ENCODE measurements around the gene ADARB1. TPM values are rescaled to one million over a fixed set of nuclear protein-coding genes. Genes with fewer than 3 reads are reported as not detected.

The ADARB1 gene
- total RNA-seq, 1 experiment from 2014 or later = 14.1 TPM

DNA sequence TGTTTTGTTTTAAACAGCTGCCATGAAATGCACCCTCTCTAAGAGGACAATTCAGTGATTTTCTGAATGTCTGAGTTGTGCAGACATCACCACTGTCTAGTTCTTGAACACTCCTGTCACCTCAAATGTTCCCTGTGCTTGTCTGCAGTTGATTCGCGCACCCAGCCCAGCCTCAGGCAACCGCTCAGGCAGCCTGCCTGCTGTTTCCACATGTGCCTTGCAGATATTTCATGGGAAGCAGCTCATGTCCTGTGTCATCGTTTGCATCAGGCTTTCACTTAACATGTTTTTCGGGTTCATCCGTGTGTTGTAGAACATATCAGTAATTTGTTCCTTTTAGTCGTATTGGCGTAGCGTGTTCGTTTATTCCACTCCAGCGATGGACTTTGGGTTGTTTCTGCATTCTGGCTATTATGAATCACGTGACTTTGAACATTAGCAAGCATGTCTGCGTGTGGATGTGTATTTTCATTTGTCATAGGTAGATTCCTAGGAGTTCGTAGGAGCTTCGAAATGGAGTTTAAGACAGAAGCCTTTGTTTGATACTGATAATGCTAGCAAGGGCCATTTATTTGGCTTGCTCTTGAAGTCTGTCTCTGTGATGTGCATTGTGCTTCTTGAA, 12.1 kb downstream of the ADARB1 start:
- H3K9me2 ChIP-seq (replicated peaks; ENCODE audit: low read length) = no peaks in the 10 kb centered on the region
- no peak overlapping the region for H3K4me3 ChIP-seq (ENCODE audit: low read length)
- no peaks in the 10 kb centered on the region for H3F3A ChIP-seq (ENCODE audit: low read length, unreplicated experiment)
- no peaks in the 10 kb centered on the region for H4K20me1 ChIP-seq (ENCODE audit: low read length)
- no peaks in the 10 kb centered on the region; the same call in 1 of the 2 replicates for H3K4me1 ChIP-seq (ENCODE audit: insufficient read depth, low read length)
- H2AFZ ChIP-seq (ENCODE audit: low read length) = no peak overlapping the region
- H3K79me2 ChIP-seq (ENCODE audit: low read length) = peaks cover 37% of the 10 kb centered on the region
- no TSS peak for BruUV-seq (replicated peaks)
- CTCF ChIA-PET = no interaction called here
- no peaks in the 10 kb centered on the region for H3K9me3 ChIP-seq (ENCODE audit: low read length)
- H3K27ac ChIP-seq (ENCODE audit: low read length) = no peak overlapping the region
- H3K4me2 ChIP-seq (ENCODE audit: low read length) = no peak overlapping the region
- H3K9ac ChIP-seq (ENCODE audit: low read length) = no peak overlapping the region
- no peak for ATAC-seq
- no peaks in the 10 kb centered on the region for H3K36me3 ChIP-seq (ENCODE audit: low read depth, low read length)
- intact Hi-C loops (cut with micrococcal nuclease) = no loop called here
- DNase-seq = no peak
- TF ChIP-seq EZH2 (IDR thresholded peaks at IDR 0.05; ENCODE audit: low read length, unreplicated experiment) (no peak), EZH2phosphoT487 (IDR thresholded peaks at IDR 0.05; ENCODE audit: borderline replicate concordance, low read length) (no peak)
- TF ChIP-seq, protein P1, sequence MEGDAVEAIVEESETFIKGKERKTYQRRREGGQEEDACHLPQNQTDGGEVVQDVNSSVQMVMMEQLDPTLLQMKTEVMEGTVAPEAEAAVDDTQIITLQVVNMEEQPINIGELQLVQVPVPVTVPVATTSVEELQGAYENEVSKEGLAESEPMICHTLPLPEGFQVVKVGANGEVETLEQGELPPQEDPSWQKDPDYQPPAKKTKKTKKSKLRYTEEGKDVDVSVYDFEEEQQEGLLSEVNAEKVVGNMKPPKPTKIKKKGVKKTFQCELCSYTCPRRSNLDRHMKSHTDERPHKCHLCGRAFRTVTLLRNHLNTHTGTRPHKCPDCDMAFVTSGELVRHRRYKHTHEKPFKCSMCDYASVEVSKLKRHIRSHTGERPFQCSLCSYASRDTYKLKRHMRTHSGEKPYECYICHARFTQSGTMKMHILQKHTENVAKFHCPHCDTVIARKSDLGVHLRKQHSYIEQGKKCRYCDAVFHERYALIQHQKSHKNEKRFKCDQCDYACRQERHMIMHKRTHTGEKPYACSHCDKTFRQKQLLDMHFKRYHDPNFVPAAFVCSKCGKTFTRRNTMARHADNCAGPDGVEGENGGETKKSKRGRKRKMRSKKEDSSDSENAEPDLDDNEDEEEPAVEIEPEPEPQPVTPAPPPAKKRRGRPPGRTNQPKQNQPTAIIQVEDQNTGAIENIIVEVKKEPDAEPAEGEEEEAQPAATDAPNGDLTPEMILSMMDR (conservative IDR thresholded peaks at IDR 0.05; ENCODE audit: low read depth, low read length) = no peak
- POLR2A ChIA-PET (ENCODE audit: unreplicated experiment) = no interaction called here
- H3K27me3 ChIP-seq (ENCODE audit: low read length) = no peaks in the 10 kb centered on the region

DNA sequence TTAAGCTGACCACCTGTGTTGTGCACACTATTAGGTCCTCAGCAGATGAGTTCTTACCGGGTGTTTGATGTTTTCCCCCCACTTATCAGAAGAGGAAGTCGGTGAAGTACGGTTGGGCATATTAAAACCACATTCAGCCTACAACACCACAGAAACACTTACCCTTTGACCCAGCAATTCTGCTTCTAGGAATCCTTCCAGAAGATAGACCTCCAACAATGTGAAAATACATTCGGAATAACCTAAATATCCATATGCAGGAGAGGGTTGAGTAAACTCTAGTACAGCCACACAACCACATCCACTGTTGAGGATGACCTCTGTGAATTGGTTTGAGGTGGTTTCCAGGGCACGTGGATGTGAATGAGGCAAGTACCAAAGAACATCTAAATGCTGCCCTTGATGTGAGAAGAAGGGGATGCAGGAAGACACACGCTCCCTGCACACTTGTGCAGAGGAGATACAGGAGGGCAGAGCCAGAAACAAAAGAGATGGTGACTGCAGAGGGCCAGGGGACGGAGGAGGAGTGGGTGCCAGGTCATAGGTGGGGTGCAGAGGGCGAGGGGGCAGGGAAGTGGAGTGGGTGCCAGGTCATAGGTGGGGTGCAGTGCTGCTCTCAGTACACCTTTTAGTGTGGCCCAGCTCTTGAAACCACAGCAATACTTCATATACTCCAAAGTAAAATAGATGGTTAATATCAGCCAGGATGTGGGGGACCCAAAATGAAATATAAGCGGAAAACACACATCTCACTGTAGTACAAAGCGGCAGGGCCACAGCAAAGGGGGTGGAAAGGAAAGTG, 12.8 kb downstream of the ADARB1 start:
- Histone ChIP-seq H3F3A (ENCODE audit: low read length, unreplicated experiment) (no peaks in the 10 kb centered on the region), H3K79me2 (ENCODE audit: low read length) (peaks cover 39% of the 10 kb centered on the region), H3K9me3 (ENCODE audit: low read length) (no peaks in the 10 kb centered on the region), H3K4me3 (ENCODE audit: low read length) (no peak overlapping the region), H2AFZ (ENCODE audit: low read length) (no peak overlapping the region), H3K9me2 (replicated peaks; ENCODE audit: low read length) (no peaks in the 10 kb centered on the region), H3K27me3 (ENCODE audit: low read length) (no peaks in the 10 kb centered on the region), H4K20me1 (ENCODE audit: low read length) (no peaks in the 10 kb centered on the region), H3K36me3 (ENCODE audit: low read depth, low read length) (no peaks in the 10 kb centered on the region), H3K4me1 (ENCODE audit: insufficient read depth, low read length) (no peaks in the 10 kb centered on the region), H3K9ac (ENCODE audit: low read length) (no peak overlapping the region), H3K4me2 (ENCODE audit: low read length) (no peak overlapping the region), H3K27ac (ENCODE audit: low read length) (no peak overlapping the region)
- no peak for DNase-seq
- no peak for ATAC-seq
- TF ChIP-seq EZH2 (IDR thresholded peaks at IDR 0.05; ENCODE audit: low read length, unreplicated experiment) = no peak
- TF ChIP-seq, protein P1 (conservative IDR thresholded peaks at IDR 0.05; ENCODE audit: low read depth, low read length) = no peak
- TF ChIP-seq EZH2phosphoT487 (IDR thresholded peaks at IDR 0.05; ENCODE audit: borderline replicate concordance, low read length) = no peak
- intact Hi-C loops (cut with micrococcal nuclease) = no loop called here
- BruUV-seq (replicated peaks) = no TSS peak
- ChIA-PET CTCF (no interaction called here), POLR2A (ENCODE audit: unreplicated experiment) (no interaction called here)

DNA sequence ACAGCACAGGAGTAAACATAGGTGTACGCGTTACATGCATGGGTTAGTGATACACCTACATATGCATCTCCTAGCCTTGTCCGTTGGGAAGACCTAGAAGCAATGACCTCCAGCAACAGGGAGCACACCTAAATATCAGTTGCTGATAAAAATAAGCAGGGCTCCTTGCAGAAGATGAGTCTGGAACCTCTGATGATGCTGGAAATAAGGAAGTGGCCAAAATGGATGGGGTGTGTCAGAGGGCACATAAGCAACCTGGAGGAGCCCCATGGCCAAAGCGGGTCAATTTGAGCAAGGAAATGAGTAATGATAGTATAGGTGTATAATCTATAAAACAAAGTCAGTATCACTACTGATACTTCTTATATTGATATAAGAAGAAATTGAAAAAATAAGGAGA, 13.7 kb downstream of the ADARB1 start:
- CTCF ChIA-PET = no interaction called here
- H3K36me3 ChIP-seq (ENCODE audit: low read depth, low read length) = no peaks in the 10 kb centered on the region
- no peak for ATAC-seq

More for the DNA sequence above, 13.7 kb downstream of the ADARB1 start:
- Histone ChIP-seq H3K9me2 (replicated peaks; ENCODE audit: low read length) (no peaks in the 10 kb centered on the region), H3F3A (ENCODE audit: low read length, unreplicated experiment) (no peaks in the 10 kb centered on the region), H4K20me1 (ENCODE audit: low read length) (no peaks in the 10 kb centered on the region), H3K4me3 (ENCODE audit: low read length) (no peak overlapping the region), H3K27me3 (ENCODE audit: low read length) (no peaks in the 10 kb centered on the region), H3K9ac (ENCODE audit: low read length) (no peak overlapping the region), H2AFZ (ENCODE audit: low read length) (no peak overlapping the region), H3K4me2 (ENCODE audit: low read length) (no peak overlapping the region), H3K4me1 (ENCODE audit: insufficient read depth, low read length) (no peaks in the 10 kb centered on the region), H3K9me3 (ENCODE audit: low read length) (no peaks in the 10 kb centered on the region), H3K27ac (ENCODE audit: low read length) (no peak overlapping the region), H3K79me2 (ENCODE audit: low read length) (peaks cover 43% of the 10 kb centered on the region)
- POLR2A ChIA-PET (ENCODE audit: unreplicated experiment) = no interaction called here
- no peak for TF ChIP-seq EZH2 (IDR thresholded peaks at IDR 0.05; ENCODE audit: low read length, unreplicated experiment)
- no peak for TF ChIP-seq EZH2phosphoT487 (IDR thresholded peaks at IDR 0.05; ENCODE audit: borderline replicate concordance, low read length)
- TF ChIP-seq, protein P1 (conservative IDR thresholded peaks at IDR 0.05; ENCODE audit: low read depth, low read length) = no peak
- no TSS peak for BruUV-seq (replicated peaks)
- intact Hi-C loops (cut with micrococcal nuclease) = no loop called here
- no peak for DNase-seq

Data from PC-3 (cell line).